DMS153 treated with DMSO at 0.1 percent for 48 hours (cell line): ENCODE results near the gene GGA1.
"Not testable (repeated sequence)": the region's sequence is repeated elsewhere in the genome, so short reads cannot be mapped to it uniquely, and the experiment has no call there.

Experiments used
- DNase-seq: peaks from one replicate; lab custom pipeline; 2025; ENCODE audit not compliant: unreplicated experiment; lab: John Stamatoyannopoulos, UW

The GGA1 gene

DNA sequence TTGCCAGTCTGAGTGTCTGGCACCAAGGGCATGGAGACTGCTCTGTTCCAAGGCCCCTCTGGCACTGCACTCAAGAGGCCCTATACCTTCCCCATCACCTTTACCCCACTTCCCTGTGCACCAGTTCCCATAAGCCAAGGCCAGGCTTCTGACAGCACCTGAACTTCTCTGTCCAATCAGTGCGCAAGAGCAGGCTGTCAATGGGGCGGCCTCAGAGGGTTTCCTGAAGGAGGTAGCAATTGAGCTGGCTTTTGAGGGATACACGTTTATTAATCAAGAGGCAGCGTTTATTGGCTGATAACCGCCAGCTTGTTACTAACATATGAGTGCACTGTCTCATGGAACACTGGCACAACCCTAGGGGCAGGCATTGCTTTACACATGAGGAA, 32.9 kb downstream of the GGA1 start:
- DNase-seq, result no peak

DNA sequence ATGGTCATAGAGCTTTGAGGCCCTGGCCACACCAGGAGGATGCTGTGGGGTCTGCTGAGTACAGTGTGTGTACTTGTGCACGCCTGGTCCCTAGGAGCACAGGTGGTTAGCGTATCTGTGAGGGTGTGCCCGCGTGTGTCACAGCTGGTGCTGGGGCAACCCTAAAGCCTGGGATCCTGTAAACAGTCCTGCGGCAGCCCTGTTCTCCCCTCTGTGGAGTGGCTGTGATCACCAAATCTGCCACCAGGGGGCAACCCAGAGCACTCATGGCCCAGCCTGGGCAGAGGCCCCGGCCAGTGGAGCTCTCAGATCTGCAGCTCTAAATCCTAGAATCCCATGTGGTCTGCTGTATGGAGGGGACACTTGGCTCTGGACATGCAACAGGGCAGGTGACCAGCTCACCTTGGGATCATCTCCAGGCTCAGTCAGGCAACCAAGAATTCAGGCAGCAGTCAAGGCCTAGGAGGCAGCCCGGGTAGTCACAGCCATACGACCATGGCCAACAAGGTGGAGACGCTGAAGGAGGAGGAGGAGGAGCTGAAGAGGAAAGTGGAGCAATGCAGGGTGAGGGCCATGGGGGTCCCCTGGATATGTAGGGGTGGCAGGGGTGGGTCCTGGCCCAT, 34.7 kb downstream of the GGA1 start:
- DNase-seq, result no peak

DNA sequence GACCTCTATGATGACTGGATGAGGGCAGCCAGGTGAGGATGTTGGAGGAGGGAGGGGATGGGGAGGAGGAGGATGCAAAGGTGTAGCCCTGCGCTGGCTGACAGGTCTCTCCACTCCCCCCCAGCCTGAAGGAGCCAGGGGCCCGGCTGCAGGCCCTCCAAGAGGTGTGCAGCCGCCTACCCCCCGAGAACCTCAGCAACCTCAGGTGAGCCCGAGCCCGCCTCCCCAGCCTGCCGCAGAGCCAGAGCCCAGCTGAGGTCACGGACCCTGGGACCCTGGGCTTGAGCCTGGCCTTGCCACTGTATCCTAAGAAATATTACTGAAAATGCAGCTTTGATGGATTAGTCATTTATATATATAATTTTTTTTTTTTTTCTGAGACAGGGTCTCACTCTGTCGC, 38.7 kb downstream of the GGA1 start:
- DNase-seq, result no peak

DNA sequence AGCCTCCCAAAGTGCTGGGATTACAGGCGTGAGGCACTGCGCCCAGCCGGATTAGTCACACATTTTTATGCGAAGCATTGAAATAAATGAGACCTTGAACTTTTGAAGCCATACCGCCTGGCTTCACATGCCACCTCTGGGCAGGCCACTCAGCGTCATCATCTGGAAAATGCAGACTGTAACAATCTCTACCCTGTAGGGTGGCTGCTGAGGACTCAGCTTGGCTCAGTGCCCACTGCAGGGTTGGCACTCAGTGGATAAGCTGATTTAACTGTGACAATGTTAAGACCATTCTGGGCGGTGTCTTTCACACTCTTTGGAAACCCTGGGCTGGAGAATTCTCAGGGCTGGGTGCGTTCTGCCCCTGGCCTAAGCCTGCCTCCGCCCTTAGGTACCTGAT, 39.3 kb downstream of the GGA1 start:
- DNase-seq, result no peak

DNA sequence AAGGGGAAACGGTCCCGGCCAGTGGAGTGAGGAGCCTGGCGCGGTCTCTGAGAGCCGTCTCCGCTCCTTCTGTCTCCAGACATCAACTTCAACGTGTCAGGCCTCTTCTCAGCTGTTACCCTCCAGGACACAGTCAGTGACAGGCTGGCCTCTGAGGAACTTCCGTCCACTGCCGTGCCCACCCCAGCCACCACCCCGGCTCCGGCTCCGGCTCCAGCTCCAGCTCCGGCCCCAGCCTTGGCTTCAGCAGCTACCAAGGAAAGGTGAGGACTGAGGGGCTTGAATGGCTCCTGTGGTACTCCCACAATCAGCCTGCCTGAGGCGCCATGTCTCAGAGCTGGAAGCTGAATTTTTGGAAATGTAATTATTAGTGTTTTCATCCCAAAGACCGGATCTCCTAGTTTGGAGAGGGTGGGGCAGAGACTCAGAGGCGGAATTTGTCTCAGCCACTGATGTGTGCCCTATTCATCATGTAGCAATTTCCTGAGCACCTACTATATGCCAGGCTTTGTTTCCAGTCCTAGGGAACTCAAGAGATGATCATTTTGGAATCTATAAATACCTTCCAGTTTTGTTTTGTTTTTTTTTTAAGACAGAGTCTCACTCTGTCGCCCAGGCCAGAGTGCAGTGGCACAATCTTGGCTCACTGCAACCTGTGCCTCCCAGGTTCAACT, 42.0 kb downstream of the GGA1 start:
- no peak for DNase-seq

DNA sequence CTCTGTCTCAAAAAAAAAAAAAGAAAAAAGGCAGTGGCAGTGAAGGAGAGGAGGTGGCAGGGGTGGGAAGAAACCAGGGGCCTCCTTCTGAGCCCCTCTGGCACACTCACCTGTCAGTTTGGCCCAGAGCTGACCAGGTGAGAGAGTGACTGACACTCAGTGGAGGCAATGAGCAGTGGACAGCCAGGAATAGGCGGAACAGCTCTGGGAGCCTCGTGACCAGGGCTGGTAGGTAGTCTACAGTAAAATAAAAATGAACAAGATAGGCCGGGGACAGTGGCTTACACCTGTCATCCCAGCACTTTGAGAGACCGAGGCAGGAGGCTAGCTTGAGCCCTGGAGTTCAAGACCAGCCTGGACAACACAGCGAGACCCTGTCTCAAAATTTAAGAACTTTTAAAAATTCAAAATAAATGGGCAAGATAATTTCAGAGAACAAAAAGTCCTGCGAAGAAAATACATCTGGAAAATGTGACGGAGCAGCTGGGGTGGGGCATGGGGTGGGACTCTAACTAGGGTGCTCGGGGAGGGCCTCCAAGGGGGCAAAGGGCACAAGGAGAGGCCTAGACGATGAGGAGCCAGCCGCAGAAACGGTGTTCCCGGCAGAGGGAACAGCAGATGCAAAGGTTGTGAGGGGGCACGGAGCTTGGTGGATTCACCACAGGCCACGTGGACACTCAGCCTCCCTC, 46.1 kb downstream of the GGA1 start:
- no peak for DNase-seq

DNA sequence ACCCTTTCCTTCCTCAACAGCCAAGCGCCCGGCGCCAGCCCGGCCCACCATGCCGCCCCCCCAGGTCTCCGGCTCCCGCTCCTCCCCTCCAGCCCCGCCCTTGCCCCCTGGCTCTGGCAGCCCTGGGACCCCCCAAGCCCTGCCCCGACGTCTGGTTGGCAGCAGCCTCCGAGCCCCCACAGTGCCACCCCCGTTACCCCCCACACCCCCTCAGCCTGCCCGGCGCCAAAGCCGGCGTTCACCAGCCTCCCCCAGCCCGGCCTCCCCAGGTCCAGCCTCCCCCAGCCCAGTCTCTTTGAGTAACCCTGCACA, 46.6 kb downstream of the GGA1 start:
- DNase-seq, result no peak

DNA sequence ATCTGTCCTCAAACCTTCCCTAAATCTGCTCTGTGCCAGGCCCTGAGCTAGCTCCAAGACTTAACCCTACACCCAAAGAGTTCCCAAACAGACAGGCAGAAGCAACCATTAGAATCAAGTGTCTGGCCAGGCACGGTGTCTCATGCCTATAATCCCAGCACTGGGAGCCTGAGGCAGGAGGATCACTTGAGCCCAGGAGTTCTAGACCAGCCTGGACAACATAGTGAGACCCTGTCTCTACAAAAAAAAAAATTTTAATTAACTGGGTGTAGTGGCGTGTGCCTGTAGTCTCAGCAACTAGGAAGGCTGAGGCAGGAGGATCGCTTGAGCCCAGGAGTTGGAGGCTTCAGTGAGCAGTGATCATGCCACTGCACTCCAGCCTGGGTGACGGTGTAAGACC, 47.9 kb downstream of the GGA1 start:
- DNase-seq, result not testable (repeated sequence)

DNA sequence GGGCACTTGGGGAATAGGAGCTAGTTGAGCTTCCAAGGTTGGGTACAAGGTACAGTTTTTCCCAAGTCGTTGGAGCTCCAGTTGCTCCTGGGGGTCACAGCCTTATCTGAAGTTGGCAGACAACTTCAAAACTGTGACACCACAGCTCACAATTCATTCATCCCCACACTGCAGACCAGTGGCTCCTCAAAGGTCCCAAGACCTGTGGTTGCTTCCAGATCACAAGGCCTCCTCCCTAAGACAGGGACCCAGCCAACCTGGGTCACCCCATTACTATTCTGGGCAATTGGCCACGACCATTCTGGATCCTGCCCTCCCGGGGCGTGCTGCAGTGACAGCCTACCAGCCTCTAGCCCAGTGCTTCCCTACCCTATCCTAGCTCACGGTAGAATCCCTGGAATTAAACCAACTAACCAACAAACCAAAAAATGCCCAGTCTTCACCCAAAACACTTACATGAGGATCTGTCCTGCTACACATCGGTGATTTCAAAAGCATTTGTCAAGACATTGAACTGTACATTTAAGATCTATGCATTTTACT, 49.0 kb downstream of the GGA1 start:
- no peak for DNase-seq

DNA sequence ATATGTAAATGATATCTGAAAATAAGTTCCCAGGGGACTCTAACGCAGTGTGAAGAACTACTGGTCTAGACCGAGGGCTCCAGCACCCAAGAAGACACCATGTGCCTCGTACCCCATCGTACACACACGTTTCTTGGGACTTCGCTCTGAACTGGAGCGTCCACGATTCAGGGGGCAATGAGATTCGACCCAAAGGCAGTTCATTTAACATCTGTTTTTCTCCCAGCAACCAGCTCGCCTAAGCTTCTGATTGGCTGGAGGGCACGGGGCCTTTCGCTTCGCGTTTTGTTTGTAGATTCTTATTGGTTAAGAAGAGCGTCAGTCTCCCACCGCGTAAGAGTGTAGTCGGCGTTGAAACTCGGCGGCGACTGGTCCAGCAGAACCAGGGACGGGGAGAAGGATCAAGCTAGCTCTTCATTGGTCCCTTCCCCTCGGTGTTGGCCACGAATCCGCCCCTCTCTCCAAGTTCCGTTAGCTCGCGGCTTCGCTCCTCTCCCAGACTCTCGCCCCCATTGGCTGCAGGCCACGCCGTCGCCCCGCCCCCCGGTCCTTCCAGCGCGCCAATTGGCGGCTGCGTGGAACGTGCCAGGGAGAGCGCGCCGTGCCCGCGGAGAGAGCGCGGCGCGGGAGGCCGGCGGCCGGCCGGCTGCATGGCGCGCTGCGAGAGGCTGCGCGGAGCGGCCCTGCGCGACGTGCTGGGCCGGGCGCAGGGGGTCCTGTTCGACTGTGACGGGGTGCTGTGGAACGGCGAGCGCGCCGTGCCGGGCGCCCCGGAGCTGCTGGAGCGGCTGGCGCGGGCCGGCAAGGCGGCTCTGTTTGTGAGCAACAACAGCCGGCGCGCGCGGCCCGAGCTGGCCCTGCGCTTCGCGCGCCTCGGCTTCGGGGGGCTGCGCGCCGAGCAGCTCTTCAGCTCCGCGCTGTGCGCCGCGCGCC, 49.8 kb downstream of the GGA1 start, which contains the start of gene PDXP:
Gene PDXP, plus strand, starts transcription at position 591 of the 933 bp plus-strand sequence. Its CDS starts 60 bp downstream, at position 651.
- DNase-seq, result peak; percentile 98

DNA sequence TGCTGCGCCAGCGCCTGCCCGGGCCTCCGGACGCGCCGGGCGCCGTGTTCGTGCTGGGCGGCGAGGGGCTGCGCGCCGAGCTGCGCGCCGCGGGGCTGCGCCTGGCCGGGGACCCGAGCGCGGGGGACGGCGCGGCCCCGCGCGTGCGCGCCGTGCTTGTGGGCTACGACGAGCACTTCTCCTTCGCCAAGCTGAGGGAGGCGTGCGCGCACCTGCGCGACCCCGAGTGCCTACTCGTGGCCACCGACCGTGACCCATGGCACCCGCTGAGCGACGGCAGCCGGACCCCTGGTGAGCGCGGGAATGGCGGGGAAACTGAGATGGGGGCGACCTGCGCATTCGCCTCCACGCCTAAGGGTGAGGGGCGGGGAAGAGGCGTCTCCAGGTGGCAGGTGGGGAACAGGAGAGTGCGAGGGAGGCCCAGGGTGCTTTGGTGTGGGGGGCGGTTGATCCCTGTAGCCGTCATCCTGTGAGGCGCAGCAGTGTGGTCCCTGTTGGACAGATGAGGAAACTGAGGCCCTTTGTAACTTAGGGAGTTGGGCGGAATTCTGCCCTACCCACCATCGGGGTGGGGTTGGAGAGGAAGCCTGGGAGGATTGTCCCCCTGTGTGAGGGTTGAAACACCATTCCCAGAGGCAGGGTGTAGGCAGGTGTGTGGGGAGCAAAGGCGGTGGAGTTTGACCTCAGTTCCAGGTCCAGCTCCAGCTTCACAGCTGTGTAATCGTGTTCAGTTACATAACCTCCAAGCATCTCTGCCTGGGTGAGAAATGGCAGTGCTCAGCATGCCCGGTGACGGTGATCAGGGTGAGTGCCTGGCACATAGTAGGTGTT, 50.6 kb downstream of the GGA1 start:
- DNase-seq, result no peak

DNA sequence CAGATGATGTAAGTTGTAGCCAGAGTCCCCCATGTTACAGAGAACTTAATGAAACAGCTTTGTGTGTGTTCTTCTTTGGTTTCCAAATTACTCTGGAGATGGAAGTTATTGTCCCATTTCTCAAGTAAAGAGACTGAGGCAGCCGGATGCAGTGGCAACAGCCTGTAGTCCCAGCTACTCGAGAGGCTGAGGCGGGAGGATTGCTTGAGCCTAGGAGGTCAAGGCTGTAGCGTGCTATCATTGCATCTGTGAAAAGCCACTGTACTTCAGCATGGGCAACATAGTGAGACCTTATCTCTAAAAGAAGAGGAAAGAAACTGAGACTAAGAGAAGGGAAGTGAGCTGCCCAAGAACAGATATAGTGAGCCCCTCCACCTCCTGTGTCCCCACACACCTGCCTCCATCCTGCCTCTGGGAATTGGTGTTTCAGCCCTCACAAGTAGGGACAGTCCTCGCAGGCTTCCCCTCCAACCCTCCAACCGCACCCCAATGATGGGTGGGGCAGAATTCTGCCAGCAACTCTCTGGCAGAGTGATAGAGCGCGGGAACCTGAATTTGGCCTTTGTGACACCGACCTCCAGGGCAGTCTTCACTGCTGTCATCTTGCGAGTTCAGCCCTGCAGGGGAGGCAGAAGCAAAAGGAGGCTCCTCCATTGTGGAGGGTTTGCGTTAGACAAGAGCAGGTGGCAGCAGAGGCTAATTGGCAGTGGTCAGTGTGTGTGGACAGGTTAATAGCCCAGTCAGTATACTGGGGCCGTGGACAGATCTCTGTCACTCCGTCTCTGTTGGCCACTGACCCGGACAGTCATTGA, 51.5 kb downstream of the GGA1 start:
- no peak for DNase-seq

DNA sequence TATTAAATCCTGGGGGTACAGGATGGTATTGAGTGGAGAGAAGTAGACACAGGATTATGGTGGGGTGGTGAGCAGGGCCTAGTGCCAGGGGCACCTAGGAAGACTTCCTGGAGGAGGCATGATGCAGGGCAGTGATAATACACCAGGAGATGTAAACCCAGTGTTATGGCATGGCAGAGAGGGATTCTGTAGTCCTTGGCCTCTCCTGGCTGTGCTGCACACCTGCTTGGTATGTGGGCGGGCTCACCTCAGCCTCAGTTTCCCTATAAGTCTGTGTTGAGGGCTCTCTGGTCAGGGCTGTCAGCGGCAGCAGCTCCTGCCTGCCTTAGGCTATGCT, 52.0 kb downstream of the GGA1 start:
- no peak for DNase-seq

DNA sequence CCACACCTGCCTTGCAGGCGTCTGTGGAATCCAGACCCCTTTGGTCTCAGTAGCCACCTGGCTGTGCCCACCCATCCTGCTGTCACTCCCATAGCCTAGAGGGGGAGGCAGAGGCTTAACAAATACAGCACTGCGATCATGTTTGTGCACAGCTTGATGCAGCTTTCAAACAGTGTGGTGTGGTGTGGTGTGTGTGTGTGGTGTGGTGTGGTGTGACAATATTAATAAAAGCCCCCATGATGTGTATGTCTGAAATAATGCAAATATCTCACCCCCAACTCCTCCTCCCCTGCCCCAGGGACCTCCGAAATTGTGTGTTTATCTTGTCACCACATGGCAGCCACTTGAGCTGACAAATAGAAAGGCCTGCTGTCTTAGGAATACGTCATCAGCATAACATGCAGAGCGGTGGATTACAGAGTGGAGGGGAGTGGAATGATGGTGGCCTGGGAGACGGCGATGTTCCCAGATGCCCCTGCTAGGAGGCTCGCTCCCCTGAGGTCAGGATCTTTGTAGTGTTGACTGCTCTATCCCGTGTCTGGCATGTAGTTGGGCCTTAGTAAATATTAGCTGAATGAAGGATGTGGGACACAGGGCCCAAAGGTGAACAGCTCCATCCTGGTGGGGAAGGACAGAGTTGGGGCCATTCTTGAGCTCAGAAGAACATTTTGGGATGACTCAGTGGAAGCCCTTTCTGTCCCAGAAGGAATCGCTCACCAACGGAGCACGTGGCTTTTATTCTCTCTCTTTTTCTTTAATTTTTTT, 52.7 kb downstream of the GGA1 start:
- DNase-seq, result no peak

DNA sequence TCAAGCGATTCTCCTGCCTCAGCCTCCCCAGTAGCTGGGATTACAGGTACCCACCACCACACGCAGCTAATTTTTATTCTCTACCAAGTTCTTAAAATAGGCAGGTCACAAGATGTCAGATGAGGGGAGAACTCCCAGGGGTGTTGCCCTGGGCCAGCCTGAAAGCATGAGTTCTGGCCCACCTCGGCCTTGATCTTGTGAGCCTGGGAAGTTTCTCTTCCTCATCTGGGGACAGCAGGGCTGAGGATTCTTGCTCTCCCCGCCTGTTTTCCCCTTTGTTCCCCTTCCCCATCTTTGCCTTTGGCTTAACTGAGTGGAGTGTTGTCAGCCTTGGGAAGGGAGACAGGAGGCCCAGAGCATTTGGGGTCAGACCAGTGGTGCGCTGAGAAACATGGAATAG, 53.4 kb downstream of the GGA1 start:
- DNase-seq, result no peak

DNA sequence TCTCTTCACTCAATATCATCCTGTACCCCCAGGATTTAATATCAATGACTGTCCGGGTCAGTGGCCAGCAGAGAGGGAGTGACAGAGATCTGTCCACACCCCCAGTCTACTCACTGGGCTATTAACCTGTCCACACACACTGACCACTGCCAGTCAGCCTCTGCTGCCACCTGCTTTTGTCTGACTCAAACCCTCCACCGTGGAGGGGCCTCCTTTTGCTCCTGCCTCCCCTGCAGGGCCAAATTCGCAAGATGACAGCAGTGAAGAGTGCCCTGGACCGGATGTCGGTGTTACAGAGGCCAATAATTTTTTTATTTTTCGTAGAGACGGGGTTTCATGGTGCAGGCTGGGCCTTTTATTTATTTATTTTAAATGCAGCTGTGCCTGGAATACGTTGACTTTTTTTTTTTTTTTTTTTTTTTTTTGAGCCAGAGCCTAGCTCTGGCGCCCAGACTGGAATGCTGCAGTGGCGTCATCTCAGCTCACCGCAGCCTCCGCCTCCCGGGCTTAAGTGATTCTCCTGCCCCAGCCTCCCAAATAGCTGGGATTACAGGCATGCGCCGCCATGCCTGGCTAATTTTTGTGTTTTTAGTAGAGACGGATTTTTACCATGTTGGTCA, 55.0 kb downstream of the GGA1 start:
- no peak for DNase-seq

DNA sequence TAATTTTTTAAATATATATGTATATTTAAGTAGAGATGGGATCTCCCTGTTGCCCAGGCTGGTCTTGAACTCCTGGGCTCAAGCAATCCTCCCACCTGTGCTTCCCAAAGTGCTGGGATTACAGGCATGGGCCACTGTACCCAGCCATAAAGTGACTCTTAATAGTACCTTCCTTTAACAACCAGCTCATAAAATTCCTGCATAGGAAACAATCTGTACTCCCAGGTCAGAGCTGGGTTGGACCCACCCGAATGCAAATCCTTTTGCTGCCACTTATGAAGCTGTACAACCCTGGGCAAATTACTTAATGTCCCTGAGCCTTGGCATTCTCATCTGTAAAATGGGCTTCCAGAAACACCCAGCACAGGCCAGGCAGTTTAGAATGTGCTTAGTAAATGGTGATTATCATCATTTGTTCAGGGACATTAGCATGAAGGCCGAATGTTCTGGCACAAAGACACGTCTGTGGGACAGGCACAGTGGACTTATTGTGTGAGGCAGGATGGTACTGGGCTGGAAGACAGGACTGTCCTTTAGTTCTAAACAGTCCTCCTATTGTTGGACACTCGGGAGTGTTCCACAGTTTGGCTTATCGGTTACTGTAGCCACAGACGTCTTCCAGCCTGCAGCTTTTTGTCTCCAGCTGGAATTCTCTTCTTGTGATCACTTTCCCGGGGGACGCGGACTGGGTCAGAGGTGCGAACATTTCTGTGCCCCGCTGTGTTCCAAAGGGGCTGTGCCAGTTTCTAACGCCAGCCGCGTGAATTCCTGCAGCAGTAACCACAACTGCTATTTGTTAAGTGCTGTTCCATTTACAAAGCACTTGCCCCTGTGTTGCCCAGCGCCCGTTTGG, 55.8 kb downstream of the GGA1 start:
- DNase-seq, result no peak

DNA sequence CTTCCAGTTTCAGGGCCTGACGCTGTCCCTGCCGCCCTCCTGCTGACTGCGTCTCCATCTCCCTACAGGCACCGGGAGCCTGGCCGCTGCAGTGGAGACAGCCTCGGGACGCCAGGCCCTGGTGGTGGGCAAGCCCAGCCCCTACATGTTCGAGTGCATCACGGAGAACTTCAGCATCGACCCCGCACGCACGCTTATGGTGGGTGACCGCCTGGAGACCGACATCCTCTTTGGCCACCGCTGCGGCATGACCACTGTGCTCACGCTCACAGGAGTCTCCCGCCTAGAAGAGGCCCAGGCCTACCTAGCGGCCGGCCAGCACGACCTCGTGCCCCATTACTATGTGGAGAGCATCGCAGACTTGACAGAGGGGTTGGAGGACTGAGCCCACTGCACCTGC, 56.9 kb downstream of the GGA1 start:
- no peak for DNase-seq
